HEK293 (cell line): Measurements from ENCODE around the gene TAC4.
A peak's percentile ranks its signal among the peaks of the same experiment; 100 is the strongest.

Experiments used
- CTCF ChIA-PET: fragments of 350-600 bp; formaldehyde crosslinking; extraction: SDS; loops from one replicate; lab custom pipeline; 2021; ENCODE audit warnings: antibody characterized with exemption; lab: Yijun Ruan, JAX
- POLR2A ChIA-PET: fragments of 300-600 bp; formaldehyde crosslinking; extraction: SDS; loops from one replicate; lab custom pipeline; 2020; ENCODE audit warnings: antibody characterized with exemption, inconsistent platforms; lab: Yijun Ruan, JAX
- H3K27ac ChIP-seq: fragments of 200-500 bp; sonication (Bioruptor generic); 2 replicates; pipeline ENCODE4 v1.5.1; 2014; ENCODE audit warnings: low read depth, low read length, control low read depth, inconsistent platforms; ENCODE audit errors: extremely low read depth
- H3K36me3 ChIP-seq, 2 experiments: fragments of 200-500 bp in 1 of 2; sonication (Bioruptor generic) in 1 of 2; 1 replicate in 1 of 2; 2 replicates in 1 of 2; pipeline ENCODE4 v1.5.1; 2014 to 2017; ENCODE audit warnings: inconsistent platforms in 2 of 2, low read length in 2 of 2; ENCODE audit not compliant: control insufficient read depth in 2 of 2, insufficient read depth in 1 of 2
- H3K4me1 ChIP-seq: fragments of 200-500 bp; sonication (Bioruptor generic); 2 replicates; pipeline ENCODE4 v1.5.1; 2014; ENCODE audit warnings: mild to moderate bottlenecking, low read length, inconsistent platforms; ENCODE audit not compliant: control insufficient read depth, insufficient read depth
- H3K4me3 ChIP-seq: 2 replicates; pipeline ENCODE4 v1.5.1; 2011; ENCODE audit warnings: low read depth, mild to moderate bottlenecking, control low read depth, low read length, moderate library complexity
- H3K9me3 ChIP-seq: fragments of 200-500 bp; sonication (Bioruptor generic); 2 replicates; pipeline ENCODE4 v1.5.1; 2014; ENCODE audit warnings: low read depth, low read length, inconsistent platforms; ENCODE audit not compliant: control insufficient read depth, insufficient read depth
- FEZF1 ChIP-seq: fragments of 450-650 bp; formaldehyde crosslinking; IDR thresholded peaks from 2 replicates; pipeline ENCODE4 v1.5.1; 2016; ENCODE audit warnings: missing biosample characterization, missing genetic modification characterization
- GLIS2 ChIP-seq: fragments of 450-650 bp; formaldehyde crosslinking; IDR thresholded peaks from 2 replicates; pipeline ENCODE4 v1.5.1; 2016; ENCODE audit warnings: missing biosample characterization, missing genetic modification characterization
- KLF1 ChIP-seq: fragments of 450-650 bp; formaldehyde crosslinking; IDR thresholded peaks from 2 replicates; pipeline ENCODE4 v1.5.1; 2016; ENCODE audit warnings: missing biosample characterization, missing genetic modification characterization
- RBAK ChIP-seq: fragments of 450-650 bp; formaldehyde crosslinking; IDR thresholded peaks from 2 replicates; pipeline ENCODE4 v1.5.1; 2016; ENCODE audit warnings: missing biosample characterization, missing genetic modification characterization
- SCRT1 ChIP-seq: fragments of 450-650 bp; formaldehyde crosslinking; IDR thresholded peaks from 2 replicates; pipeline ENCODE4 v1.5.1; 2016; ENCODE audit warnings: missing biosample characterization, missing genetic modification characterization, borderline replicate concordance
- SP3 ChIP-seq: fragments of 450-650 bp; formaldehyde crosslinking; IDR thresholded peaks from 2 replicates; pipeline ENCODE4 v1.5.1; 2016; ENCODE audit warnings: missing biosample characterization, missing genetic modification characterization
- ZBTB20 ChIP-seq: fragments of 450-650 bp; formaldehyde crosslinking; IDR thresholded peaks from 2 replicates; pipeline ENCODE4 v1.5.1; 2016; ENCODE audit warnings: missing biosample characterization, missing genetic modification characterization
- ZFHX2 ChIP-seq: fragments of 450-650 bp; formaldehyde crosslinking; conservative IDR thresholded peaks from 2 replicates; pipeline ENCODE4 v1.5.1; 2016; ENCODE audit warnings: missing biosample characterization, missing genetic modification characterization
- ZIC2 ChIP-seq: fragments of 450-650 bp; formaldehyde crosslinking; IDR thresholded peaks from 2 replicates; pipeline ENCODE4 v1.5.1; 2016; ENCODE audit warnings: missing biosample characterization, missing genetic modification characterization
- ZNF10 ChIP-seq: fragments of 450-650 bp; formaldehyde crosslinking; IDR thresholded peaks from 2 replicates; pipeline ENCODE4 v1.5.1; 2017; ENCODE audit warnings: missing biosample characterization, missing genetic modification characterization
- ZNF223 ChIP-seq: fragments of 450-650 bp; formaldehyde crosslinking; IDR thresholded peaks from 2 replicates; pipeline ENCODE4 v1.5.1; 2016; ENCODE audit warnings: missing biosample characterization, missing genetic modification characterization
- ZNF24 ChIP-seq: fragments of 450-650 bp; formaldehyde crosslinking; IDR thresholded peaks from 2 replicates; pipeline ENCODE4 v1.5.1; 2016; ENCODE audit warnings: missing biosample characterization, missing genetic modification characterization
- ZNF274 ChIP-seq, 2 experiments: fragments of 200-500 bp in 1 of 2; fragments of 450-650 bp in 1 of 2; sonication (Bioruptor generic) in 1 of 2; formaldehyde crosslinking in 1 of 2; IDR thresholded peaks; 2 replicates each; pipeline versions ENCODE4 v1.5.1 to v1.6.1; 2014 to 2016; ENCODE audit warnings: borderline replicate concordance in 1 of 2, inconsistent platforms in 1 of 2, low read length in 1 of 2, missing biosample characterization in 1 of 2, missing genetic modification characterization in 1 of 2
- ZNF426 ChIP-seq: fragments of 450-650 bp; formaldehyde crosslinking; IDR thresholded peaks from 2 replicates; pipeline ENCODE4 v1.5.1; 2017; ENCODE audit warnings: missing biosample characterization, missing genetic modification characterization, mild to moderate bottlenecking, inconsistent platforms, moderate library complexity
- ZNF449 ChIP-seq: fragments of 450-650 bp; formaldehyde crosslinking; IDR thresholded peaks from 2 replicates; pipeline ENCODE4 v1.5.1; 2017; ENCODE audit warnings: missing biosample characterization, mild to moderate bottlenecking, missing genetic modification characterization, moderate library complexity
- ZNF544 ChIP-seq: fragments of 450-650 bp; formaldehyde crosslinking; IDR thresholded peaks from 2 replicates; pipeline ENCODE4 v1.5.0; 2017; ENCODE audit warnings: missing biosample characterization, missing genetic modification characterization
- ZNF585B ChIP-seq: fragments of 450-650 bp; formaldehyde crosslinking; IDR thresholded peaks from 2 replicates; pipeline ENCODE4 v1.5.1; 2016; ENCODE audit warnings: missing biosample characterization, missing genetic modification characterization
- ZSCAN30 ChIP-seq: fragments of 450-650 bp; IDR thresholded peaks from 2 replicates; pipeline ENCODE4 v1.5.1; 2018; ENCODE audit warnings: missing biosample characterization, mild to moderate bottlenecking, missing genetic modification characterization, moderate library complexity
- TF ChIP-seq, protein P1 (sequence below): fragments of 450-650 bp; formaldehyde crosslinking; IDR thresholded peaks from 2 replicates; pipeline ENCODE4 v1.5.1; 2017; ENCODE audit warnings: missing biosample characterization, missing genetic modification characterization

Gene TAC4

GRCh38 chr17:49842371-49842770 is 5.5 kb downstream of the TAC4 start:
- no peaks in the 10 kb centered on the region for H3K9me3 ChIP-seq
- TF ChIP-seq ZSCAN30 (tag by site-specific recombination) = no peak
- no peak for TF ChIP-seq ZIC2 (tag by site-specific recombination)
- TF ChIP-seq ZNF10 (tag by site-specific recombination) = no peak
- TF ChIP-seq ZNF274 (IDR thresholded peaks at IDR 0.05; ENCODE audit: low read length) = no peak
- no peak for TF ChIP-seq ZNF274 (tag by site-specific recombination; IDR thresholded peaks at IDR 0.05; ENCODE audit: borderline replicate concordance)
- TF ChIP-seq ZNF426 = no peak
- TF ChIP-seq, protein P1, sequence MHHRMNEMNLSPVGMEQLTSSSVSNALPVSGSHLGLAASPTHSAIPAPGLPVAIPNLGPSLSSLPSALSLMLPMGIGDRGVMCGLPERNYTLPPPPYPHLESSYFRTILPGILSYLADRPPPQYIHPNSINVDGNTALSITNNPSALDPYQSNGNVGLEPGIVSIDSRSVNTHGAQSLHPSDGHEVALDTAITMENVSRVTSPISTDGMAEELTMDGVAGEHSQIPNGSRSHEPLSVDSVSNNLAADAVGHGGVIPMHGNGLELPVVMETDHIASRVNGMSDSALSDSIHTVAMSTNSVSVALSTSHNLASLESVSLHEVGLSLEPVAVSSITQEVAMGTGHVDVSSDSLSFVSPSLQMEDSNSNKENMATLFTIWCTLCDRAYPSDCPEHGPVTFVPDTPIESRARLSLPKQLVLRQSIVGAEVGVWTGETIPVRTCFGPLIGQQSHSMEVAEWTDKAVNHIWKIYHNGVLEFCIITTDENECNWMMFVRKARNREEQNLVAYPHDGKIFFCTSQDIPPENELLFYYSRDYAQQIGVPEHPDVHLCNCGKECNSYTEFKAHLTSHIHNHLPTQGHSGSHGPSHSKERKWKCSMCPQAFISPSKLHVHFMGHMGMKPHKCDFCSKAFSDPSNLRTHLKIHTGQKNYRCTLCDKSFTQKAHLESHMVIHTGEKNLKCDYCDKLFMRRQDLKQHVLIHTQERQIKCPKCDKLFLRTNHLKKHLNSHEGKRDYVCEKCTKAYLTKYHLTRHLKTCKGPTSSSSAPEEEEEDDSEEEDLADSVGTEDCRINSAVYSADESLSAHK (tag by site-specific recombination) = no peak
- no peak for TF ChIP-seq RBAK (tag by site-specific recombination)
- TF ChIP-seq ZFHX2 = no peak
- TF ChIP-seq ZBTB20 (tag by site-specific recombination) = no peak
- TF ChIP-seq ZNF24 (tag by site-specific recombination) = no peak
- TF ChIP-seq SP3 = no peak
- no peak for TF ChIP-seq ZNF223 (tag by site-specific recombination)
- no peak for TF ChIP-seq FEZF1
- no peak for TF ChIP-seq SCRT1 (tag by site-specific recombination)
- ChIA-PET POLR2A (no interaction called here), CTCF (no interaction called here)
- peaks cover 6 to 48% of the 10 kb centered on the region in 2 experiments; a peak in 2 of 3 replicates for H3K36me3 ChIP-seq
- no peak overlapping the region for H3K4me3 ChIP-seq
- H3K27ac ChIP-seq = no peak overlapping the region
- H3K4me1 ChIP-seq = no peaks in the 10 kb centered on the region

GRCh38 chr17:49841548-49841947 is 6.3 kb downstream of the TAC4 start:
- Histone ChIP-seq H3K4me1 (no peaks in the 10 kb centered on the region), H3K9me3 (no peaks in the 10 kb centered on the region), H3K36me3 (peaks cover 6 to 44% of the 10 kb centered on the region in 2 experiments; a peak in 2 of 3 replicates), H3K4me3 (no peak overlapping the region), H3K27ac (no peak overlapping the region)
- ChIA-PET CTCF (no interaction called here), POLR2A (no interaction called here)
- TF ChIP-seq ZNF585B (tag by site-specific recombination) (0 out of 2 replicates have a peak, but pooled peaks have one; percentile 1), ZNF449 (tag by site-specific recombination) (no peak)

- TF ChIP-seq KLF1 (tag by site-specific recombination) (peak; percentile 50), GLIS2 (tag by site-specific recombination) (peak; percentile 44; the same call in 1 of the 2 replicates), ZNF544 (no peak)
- peaks cover 4 to 41% of the 10 kb centered on the region in 2 experiments; a peak in 2 of 3 replicates for H3K36me3 ChIP-seq
- no peak overlapping the region for H3K27ac ChIP-seq
- CTCF ChIA-PET = interaction anchor here (0.6 to 2.0 kb wide), 5 partner anchors 12 to 216 kb away, joined by 3 to 5 read pairs (median 3); no protein-coding TSS in a partner anchor
- POLR2A ChIA-PET = no interaction called here
- no peaks in the 10 kb centered on the region for H3K4me1 ChIP-seq
- no peaks in the 10 kb centered on the region for H3K9me3 ChIP-seq
- H3K4me3 ChIP-seq = no peak overlapping the region
These were observed 8.4 kb downstream of the TAC4 start for GRCh38 chr17:49839455-49839854.
